GM19467 (cell line): ENCODE results near the gene IMMP2L.
"Not testable (repeated sequence)": the region's sequence is repeated elsewhere in the genome, so short reads cannot be mapped to it uniquely, and the experiment has no call there.

Source experiments
- ATAC-seq: cut with Tn5 transposase; IDR thresholded peaks from one replicate; pipeline ENCODE4 v1.9.1; 2021; ENCODE audit warnings: mild to moderate bottlenecking, moderate library complexity; ENCODE audit not compliant: unreplicated experiment

The IMMP2L gene

DNA sequence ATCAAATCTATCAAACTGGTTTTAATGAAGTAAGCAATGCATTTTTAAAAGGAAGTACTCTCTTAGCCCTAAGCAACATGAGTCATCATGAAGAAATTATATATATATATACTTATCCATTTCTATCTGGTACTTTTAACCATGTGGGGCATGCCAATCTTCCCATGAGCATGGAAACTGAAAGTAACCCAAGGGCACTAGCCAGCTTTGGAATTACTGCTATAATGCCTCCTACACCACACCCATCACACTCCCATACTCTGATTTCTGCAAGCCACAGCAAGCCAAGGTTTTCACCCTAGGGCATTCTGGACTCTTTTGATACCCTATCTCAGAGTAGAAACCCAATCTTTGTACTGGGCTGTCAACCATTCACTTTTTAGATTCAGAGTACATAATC, 204.6 kb downstream of the IMMP2L start:
- ATAC-seq: no peak

GRCh38 chr7:111356941-111357340, 205.4 kb downstream of the IMMP2L start:
- ATAC-seq: no peak

DNA sequence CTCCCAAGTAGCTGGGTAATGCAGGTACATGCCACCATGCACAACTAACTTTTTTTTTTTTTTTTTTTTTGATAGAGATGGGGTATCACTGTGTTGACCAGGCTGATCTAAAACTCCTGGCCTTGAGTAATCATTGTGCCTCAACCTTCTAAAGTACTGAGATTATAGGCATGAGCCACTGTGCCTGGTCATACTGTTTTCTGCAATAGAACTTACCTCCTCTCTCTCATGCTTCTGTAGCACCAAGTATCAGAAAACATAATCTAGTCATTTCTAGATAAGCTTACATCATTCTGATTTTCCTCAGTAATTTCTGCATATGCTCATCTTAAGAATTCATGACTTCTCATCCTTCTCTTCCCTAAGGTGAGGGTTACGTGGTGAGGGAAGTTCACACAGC, 210.0 kb downstream of the IMMP2L start:
- ATAC-seq: no peak

DNA sequence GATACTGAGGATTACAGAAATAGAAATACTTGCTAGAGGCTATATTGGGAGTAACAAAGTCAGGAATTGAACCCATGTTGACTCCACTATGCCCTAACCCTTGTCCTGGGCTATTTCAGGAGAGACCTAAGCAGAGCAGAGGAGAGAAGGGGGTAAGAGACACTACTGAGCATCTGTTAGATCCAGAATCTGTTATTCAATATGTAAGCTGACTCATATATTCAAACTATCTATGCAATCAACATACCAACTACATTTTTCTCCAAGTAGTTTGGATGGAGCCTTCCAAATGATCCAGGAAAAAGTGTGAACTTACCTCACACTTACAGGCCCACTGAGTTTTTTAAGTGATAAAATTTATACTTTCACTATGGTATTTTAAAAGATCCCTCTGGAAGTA, 216.1 kb downstream of the IMMP2L start:
- no peak for ATAC-seq

DNA sequence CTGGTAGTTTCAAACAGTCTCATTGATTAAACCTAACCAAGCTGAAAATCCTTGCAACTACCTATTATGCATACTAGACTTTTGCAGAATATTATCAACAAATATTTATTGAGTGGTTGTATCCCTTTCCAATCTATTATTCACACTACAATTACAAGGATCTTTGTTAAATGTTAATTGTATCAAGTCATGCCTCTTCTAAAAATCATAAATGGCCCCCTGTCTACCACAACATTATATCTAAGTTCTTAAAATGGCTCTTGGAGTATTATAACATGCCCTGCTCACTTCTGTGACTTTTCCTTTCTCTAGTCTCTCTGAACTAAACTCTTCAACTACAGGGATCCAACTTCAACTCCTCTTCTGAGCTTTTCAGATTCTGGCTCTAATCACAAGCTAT, 219.3 kb downstream of the IMMP2L start:
- ATAC-seq: no peak

- ATAC-seq: no peak
Observed at GRCh38 chr7:111339006-111339405, 223.3 kb downstream of the IMMP2L start.

GRCh38 chr7:111333010-111333409, 229.3 kb downstream of the IMMP2L start:
- ATAC-seq: no peak

DNA sequence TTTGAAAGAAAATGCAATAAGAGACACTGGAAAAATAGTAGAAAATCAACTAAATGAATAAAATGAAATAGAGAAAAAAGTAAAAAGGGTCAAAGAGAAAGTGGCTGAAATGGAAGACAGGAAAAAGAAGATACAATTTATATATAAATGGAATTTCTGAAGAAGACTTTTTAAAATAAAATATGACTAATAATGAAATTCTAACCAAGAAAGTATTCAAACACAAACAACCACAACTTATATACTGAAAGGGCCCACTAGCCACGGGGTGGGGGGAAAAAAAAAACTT, 232.1 kb downstream of the IMMP2L start:
- no peak for ATAC-seq

- no peak for ATAC-seq
Observed at GRCh38 chr7:111329367-111330234, 232.7 kb downstream of the IMMP2L start.

GRCh38 chr7:111328487-111328886, 233.8 kb downstream of the IMMP2L start:
- ATAC-seq: no peak

DNA sequence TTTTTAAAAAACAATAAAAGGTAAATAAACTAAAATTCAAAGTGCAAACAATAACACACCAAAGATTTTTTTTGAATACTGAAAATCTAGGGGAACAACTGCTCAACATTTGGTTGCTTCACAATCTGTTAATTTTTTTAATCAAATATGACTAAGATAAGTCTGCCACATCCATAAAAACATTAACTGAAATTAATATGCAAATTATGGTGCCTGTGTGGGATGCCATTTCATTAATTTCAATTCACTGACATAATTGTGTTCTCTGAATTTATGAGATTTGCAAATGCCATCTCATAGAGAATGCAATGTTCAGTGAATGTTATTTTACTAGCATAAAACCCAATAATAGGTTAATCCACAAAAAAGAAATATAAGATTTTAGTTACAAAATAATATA, 237.5 kb downstream of the IMMP2L start:
- no peak for ATAC-seq

DNA sequence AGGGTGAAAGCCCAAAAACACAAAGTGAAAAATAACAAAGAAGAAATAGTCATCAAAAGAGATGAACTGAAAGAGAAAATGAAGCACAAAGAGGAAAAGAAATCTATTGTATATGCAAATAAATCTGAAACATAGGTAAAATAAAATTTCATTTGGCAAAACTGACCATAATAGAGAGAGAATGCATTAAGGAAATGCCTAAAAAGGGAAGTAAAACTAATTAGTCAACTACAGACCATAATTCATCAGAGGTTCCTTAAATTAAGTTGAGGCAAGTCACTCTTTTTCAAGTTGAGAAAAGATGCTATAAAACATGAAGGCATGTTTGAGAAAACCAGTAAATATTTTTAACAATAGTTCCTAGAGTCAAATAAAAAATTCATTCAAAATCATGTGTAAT, 238.1 kb downstream of the IMMP2L start:
- peak; percentile 74 for ATAC-seq

DNA sequence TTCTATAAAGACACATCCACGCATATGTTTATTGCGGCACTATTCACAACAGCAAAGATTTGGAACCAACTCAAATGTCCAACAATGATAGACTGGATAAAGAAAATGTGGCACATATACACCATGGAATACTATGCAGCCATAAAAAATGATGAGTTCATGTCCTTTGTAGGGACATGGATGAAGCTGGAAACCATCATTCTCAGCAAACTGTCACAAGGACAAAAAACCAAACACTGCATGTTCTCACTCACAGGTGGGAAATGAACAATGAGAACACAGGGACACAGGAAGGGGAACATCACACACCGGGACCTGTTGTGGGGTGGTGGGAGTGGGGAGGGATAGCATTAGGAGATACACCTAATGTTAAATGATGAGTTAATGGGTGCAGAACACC, 238.6 kb downstream of the IMMP2L start:
- not testable (repeated sequence) for ATAC-seq

DNA sequence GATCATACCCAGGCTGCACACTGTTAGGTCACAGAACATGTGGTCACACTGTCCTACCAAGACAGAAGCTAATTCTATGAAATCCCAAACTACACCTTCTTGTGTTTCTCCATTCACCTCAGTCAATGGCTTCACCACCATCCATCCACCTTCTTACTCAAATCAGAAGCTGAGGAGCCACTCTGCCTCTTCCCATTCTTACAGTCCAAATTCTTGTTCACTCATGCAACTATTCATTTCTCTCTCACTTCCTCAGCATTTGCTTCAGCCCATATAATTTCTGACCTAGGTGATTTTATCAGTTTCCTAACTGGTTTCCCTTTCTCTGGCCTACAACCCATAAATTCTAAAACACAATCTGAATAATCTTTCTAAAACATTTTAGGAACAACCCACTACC, 242.2 kb downstream of the IMMP2L start:
- ATAC-seq: no peak

DNA sequence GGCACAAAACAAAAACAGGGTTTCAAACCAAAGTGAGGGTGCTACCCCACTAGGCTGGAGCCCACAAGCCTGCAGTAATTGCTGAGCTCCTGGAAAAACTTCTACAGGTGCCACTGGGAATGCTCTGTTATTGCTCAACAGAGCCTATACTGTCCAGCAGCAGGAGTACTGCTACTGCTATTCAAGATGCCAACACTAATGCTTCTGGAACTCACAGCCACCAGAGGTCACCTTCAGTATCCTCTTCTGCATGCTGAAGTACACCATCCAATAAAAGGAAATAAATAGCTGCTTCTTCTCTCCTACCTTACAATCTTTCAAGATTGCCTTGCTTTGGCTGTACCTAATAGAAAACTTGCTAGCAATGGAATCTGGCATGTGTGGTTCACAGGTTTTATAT, 249.3 kb downstream of the IMMP2L start:
- ATAC-seq: no peak

DNA sequence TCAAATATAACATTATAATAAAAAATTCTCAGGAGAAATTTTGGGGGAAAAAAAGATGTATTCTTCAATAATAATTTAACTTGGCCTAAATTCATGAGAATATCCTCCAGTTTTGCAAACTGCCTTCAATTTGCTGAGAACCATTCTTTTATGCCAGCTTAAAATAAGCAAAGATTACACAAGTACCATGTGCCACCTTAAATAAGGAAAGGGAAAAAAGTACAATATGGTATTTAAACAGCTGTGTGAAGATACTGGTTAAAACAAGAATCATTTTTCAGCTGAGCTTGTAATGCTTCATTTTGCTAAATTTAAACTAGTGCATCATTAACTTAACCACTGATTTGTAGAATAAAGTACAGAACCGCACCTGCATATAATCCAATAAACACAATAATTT, 253.6 kb downstream of the IMMP2L start:
- ATAC-seq: no peak

DNA sequence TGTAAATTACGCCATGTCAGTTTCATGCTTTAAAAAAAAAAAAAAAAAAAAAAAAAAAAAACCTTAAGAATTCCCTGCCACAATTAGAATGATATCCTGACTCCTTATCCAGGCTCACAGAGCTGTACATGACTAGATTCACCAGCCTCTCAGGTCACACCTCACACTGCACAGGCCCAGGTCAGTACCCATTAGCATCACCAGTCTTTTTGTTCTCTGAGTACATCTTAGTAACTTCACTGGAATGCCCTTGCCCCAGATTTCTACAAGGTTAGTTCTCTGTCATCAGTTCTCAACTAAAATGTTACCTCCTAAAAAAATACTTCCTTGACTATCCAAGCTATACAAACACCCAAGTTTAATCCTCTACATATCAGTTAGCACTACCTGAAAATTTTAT, 260.4 kb downstream of the IMMP2L start:
- ATAC-seq: no peak

- no peak for ATAC-seq
Observed at GRCh38 chr7:111294494-111294893, 267.8 kb downstream of the IMMP2L start.

DNA sequence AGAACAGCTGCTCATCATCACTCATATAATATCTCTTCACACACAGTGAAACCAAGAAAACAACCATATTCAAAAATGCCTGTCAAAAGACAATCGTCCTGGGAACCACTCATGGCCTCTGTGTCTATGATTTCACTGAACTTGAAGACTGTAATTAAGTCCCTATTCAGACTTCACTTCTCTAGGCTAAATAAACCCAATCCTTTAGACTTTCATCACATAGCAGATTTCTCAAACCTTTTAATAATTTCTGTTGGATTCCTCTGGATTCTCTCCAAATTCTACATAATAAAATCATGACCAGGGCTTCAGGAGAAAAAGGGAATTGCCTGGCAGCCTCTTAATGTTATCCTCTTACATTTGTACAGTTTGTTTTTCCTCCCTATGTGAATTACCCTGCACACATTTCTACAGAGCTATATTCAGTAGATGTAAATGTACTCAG, 270.2 kb downstream of the IMMP2L start:
- ATAC-seq: no peak

- ATAC-seq: no peak
Observed at GRCh38 chr7:111290982-111291381, 271.3 kb downstream of the IMMP2L start.

DNA sequence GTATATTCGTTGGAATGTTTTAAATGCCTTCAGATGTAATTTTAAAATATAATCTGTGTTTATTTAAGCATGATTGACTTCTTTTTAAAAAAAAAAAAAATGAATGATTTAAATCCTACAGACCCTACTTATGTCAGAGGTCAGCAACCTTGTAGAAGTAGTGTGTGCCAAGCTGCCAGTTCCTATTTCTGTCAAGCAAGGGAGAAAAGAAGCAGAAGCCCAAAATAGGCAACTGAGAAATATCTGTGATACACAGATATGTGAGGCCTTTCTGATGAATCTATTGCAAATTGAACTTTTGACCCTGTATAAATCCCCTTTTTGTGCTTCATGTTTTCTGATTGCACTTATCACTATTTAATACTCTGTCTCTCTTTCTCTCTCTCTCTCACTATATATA, 271.9 kb downstream of the IMMP2L start:
- no peak for ATAC-seq

DNA sequence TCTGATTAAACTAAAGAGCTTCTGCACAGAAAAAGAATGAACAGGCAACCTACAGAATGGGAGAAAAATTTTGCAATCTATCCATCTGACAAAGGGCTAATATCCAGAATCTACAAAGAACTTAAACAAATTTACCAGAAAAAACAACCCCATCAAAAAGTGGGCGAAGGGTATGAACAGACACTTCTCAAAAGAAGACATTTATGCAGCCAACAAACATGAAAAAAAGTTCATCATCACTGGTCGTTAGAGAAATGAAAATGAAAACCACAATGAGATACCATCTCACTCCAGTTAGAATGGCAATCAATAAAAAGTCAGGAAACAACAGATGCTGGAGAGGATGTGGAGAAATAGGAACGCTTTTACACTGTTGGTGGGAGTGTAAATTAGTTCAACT, 273.9 kb downstream of the IMMP2L start:
- ATAC-seq: not testable (repeated sequence)

DNA sequence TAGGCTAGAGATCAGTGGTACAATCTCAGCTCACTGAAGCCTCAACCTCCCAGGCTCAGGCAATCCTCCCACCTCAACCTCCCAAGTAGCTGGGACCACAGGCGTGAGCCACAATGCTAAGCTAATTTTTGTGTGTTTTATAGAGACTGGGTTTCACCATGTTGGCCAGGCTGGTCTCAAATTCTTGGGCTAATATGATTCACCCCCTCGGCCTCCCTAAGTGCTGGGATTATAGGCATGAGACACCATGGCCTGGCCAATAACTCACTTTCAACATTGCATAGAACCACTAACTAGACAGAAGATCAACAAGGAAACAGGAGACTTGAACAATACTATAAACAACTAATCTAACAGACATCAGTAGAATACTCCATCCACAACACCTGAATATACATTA, 279.7 kb downstream of the IMMP2L start:
- ATAC-seq: no peak
